GM12865 (cell line): ENCODE results near the gene TRAPPC5.

Experiments used
- DNase-seq: peaks from one replicate; pipeline ENCODE4 v3.0.0; 2010; ENCODE audit warnings: low read depth
- H3K4me3 ChIP-seq: 2 replicates; pipeline ENCODE4 v1.5.1; 2011; ENCODE audit warnings: mild to moderate bottlenecking, low read depth, low read length, control low read depth
- TF ChIP-seq, protein P1 (sequence below): IDR thresholded peaks from 2 replicates; pipeline ENCODE4 v1.5.1; 2011; ENCODE audit warnings: low read length, control low read depth, low read depth, inconsistent platforms; ENCODE audit not compliant: insufficient read depth; ENCODE audit errors: missing control alignments

The TRAPPC5 gene

DNA sequence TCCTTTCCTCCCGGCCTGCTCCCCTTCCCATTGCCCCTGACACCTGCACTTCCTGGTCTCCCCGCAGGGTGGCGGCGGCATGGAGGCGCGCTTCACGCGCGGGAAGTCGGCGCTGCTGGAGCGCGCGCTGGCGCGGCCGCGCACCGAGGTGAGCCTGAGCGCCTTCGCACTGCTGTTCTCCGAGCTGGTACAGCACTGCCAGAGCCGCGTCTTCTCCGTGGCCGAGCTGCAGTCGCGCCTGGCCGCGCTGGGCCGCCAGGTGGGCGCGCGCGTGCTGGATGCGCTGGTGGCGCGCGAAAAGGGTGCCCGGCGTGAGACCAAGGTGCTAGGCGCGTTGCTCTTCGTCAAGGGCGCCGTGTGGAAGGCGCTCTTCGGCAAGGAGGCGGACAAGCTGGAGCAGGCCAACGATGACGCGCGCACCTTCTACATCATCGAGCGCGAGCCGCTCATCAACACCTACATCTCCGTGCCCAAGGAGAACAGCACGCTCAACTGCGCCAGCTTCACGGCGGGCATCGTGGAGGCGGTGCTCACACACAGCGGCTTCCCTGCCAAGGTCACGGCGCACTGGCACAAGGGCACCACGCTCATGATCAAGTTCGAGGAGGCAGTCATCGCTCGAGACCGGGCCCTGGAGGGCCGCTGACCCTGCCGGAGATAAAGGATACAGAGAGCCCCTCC is 1.7 kb downstream of the TRAPPC5 start:
- TF ChIP-seq, protein P1, sequence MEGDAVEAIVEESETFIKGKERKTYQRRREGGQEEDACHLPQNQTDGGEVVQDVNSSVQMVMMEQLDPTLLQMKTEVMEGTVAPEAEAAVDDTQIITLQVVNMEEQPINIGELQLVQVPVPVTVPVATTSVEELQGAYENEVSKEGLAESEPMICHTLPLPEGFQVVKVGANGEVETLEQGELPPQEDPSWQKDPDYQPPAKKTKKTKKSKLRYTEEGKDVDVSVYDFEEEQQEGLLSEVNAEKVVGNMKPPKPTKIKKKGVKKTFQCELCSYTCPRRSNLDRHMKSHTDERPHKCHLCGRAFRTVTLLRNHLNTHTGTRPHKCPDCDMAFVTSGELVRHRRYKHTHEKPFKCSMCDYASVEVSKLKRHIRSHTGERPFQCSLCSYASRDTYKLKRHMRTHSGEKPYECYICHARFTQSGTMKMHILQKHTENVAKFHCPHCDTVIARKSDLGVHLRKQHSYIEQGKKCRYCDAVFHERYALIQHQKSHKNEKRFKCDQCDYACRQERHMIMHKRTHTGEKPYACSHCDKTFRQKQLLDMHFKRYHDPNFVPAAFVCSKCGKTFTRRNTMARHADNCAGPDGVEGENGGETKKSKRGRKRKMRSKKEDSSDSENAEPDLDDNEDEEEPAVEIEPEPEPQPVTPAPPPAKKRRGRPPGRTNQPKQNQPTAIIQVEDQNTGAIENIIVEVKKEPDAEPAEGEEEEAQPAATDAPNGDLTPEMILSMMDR = no peak
- peak overlapping the region; percentile 78 for H3K4me3 ChIP-seq
- no peak for DNase-seq

DNA sequence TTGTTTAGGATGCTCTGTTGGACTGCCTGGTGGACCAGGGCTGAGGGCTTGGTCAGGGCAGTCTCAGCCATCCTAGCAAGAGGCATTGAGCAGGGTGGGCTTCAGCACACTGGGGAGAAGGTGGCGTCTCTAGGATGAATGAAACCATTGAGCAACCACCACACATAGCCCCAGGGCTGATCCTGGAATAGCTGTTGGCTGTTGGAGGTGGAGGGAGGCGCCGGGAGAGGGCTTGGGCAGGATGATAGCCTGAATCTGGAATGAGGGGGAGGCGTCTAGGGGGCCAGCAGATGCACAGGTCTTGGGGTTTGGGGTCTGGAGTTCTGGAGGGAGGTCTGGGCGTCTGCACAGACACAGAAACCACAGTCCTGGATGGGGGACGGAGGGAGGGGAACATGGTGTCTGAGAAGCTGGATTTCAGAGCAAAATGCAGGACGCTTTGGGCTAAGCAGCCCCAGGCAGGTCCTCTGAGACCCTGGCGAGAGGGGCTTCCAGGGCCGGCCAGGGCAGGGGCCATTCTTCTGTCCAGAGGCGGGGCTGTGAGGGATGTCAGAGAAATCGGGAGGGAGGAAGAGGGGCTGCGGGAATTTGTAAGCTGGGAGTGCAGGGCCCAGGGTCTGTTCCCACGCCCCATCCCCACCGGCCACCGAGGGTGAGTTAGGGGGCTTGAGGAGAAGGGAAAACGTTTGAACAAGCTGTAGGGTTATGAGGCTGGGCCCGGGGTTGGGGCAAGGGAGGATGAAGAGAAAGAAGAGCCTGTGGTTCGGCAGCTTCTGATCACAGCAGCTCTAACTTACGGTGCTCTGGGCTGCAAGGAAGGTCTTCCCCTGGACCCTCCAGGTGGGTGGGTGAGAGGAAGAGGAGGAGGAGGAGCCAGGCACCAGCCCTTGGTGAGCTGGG is 5.2 kb downstream of the TRAPPC5 start:
- TF ChIP-seq, protein P1 = no peak
- no peak for DNase-seq
- no peak overlapping the region for H3K4me3 ChIP-seq

DNA sequence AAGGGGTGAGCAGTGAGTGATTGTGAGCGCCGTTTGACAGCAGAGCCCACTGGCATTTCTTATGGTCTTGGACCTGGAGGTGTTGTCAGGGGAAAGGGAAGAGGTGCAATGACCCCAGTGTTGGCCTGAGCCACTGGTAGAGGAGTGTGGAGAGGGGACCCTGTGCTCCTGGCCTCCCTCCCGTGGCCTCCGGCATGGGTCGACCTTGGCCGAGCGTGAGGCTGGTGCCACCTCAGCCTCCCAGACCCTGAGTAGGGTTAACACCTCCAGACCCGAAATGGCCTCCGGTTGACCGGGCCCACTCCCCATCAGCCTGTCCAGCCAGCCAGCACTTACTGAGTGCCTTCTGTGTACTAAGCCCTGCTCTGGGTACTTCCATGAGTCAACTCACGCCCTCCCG is 6.5 kb downstream of the TRAPPC5 start:
- no peak overlapping the region for H3K4me3 ChIP-seq
- TF ChIP-seq, protein P1 = no peak
- DNase-seq = peak; percentile 49

DNA sequence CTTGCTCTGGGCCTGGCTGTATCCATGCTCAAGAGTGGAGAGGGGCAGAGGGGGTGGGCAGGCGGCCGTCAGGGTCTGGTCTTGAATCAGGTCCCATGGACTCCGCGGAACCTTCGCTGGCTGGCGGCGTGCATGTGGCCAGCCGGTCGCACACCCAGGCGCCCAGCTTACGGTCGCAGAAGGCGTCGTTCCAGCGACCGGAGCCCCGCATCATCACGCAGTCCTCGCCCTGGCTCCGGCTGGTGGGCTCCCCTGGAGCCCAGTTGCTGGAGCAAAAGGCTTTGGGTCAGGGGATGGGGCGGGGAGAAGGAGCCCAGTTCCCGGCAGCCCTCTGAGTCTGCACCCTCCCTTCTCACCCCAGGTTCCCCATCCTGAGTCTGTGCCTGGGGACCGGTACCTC is 8.5 kb downstream of the TRAPPC5 start:
- no peak for DNase-seq
- H3K4me3 ChIP-seq = no peak overlapping the region
- TF ChIP-seq, protein P1 = no peak

DNA sequence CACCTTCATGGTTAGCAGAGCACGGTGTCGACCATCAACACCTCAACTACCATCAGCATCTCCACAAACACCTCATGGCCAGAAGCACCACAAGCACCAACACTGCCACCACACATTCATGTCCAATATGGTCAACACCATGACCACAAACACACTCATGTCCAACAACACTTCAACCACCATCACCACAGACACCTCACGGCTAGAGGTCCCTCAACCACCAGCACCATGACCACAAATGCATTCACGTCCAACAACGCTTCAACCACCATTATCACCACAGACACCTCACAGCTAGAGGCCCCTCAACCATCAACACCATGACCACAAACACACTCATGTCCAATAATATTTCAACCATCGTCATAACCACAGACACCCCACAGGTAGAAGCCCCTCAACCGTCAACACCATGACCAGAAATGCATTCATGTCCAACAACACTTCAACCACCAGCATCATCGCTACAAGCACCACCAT is 10.2 kb downstream of the TRAPPC5 start:
- DNase-seq = peak; percentile 69
- TF ChIP-seq, protein P1 = no peak
- H3K4me3 ChIP-seq = no peak overlapping the region

DNA sequence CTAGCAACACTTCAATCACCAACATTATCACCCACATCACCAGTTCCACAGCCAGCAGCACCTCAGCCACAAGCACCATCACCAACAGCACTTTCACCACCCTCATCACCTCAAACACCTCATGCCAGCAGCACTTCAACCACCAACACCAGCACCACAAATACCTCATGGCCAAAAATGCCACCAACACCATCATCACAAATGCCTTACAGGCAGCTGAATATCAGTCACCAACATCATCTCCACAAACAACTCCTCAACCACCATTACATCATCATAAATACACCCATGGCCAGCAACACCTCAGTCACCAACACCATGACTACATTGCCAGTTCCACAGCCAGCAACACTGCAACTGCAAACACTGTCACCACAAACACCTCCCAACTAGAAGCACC is 10.9 kb downstream of the TRAPPC5 start:
- no peak for DNase-seq
- no peak overlapping the region for H3K4me3 ChIP-seq

More for the DNA sequence above, 10.9 kb downstream of the TRAPPC5 start:
- TF ChIP-seq, protein P1 = no peak
